ENCODE measurements around the gene OCEL1.

GRCh38 chr19:17268754-17269153 is 42.7 kb downstream of the OCEL1 start:
- TF ChIP-seq CTCF (IDR thresholded peaks at IDR 0.05; ENCODE audit: low read length) (no peak), EZH2phosphoT487 (IDR thresholded peaks at IDR 0.05; ENCODE audit: low read length) (no peak)

All from MM.1S (cell line).